SKM-1 (cell line): ENCODE results near the gene TBX5.
"Not testable (repeated sequence)": the region's sequence is repeated elsewhere in the genome, so short reads cannot be mapped to it uniquely, and the experiment has no call there.

Experiments used
- DNase-seq: peaks from one replicate; lab custom pipeline; 2025; ENCODE audit not compliant: unreplicated experiment; lab: John Stamatoyannopoulos, UW

The TBX5 gene

GRCh38 chr12:114392909-114393308 is 13.0 kb downstream of the TBX5 start:
- no peak for DNase-seq

GRCh38 chr12:114391088-114391487 is 14.9 kb downstream of the TBX5 start:
- DNase-seq, result no peak

DNA sequence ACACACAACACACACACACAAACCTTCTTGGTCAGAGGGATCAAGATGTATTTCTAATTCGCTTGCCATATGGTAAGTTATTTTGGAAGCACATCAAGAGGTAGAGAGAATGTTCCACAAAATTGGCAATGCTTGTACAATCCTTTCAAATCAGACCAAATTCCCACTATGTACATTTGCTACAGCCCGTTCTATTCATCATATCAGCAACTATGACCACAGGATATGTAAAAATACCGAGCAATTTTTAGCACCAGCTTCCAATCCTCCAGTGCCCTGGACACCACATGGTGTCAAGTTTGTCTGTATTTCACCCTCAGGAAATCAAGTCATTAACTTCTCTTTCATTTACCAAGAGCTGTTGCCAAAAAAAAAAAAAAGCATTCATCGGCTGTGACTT is 21.2 kb downstream of the TBX5 start:
- no peak for DNase-seq

- DNase-seq, result no peak
Observed at GRCh38 chr12:114381177-114381576, 24.8 kb downstream of the TBX5 start.

GRCh38 chr12:114371733-114372132 is 34.2 kb downstream of the TBX5 start:
- no peak for DNase-seq

GRCh38 chr12:114371250-114371649 is 34.7 kb downstream of the TBX5 start:
- no peak for DNase-seq

- no peak for DNase-seq
Observed at GRCh38 chr12:114368685-114369452, 37.1 kb downstream of the TBX5 start.

- no peak for DNase-seq
Observed at GRCh38 chr12:114361992-114362391, 44.0 kb downstream of the TBX5 start.

DNA sequence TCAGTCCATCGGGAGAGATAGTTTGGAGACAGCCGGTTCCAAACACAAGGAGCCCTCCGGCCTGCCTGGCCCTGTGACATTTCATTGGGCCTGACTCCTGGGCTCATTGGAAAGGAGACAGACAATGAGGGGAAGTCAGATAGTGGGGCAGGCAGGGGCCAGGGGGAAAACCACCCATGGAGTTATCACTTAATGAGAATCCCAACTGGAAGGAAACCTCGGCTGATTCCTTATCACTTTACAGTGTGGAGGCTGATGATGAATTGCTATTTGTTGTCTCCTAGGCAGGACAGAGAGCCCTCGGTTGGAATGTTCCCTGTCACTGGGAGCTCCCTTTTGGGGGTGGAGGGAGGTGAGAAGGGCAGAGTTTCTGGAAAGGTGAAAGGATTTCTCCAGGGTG is 44.4 kb downstream of the TBX5 start:
- no peak for DNase-seq

- no peak for DNase-seq
Observed at GRCh38 chr12:114360485-114360884, 45.5 kb downstream of the TBX5 start.

GRCh38 chr12:114355389-114356088 is 50.4 kb downstream of the TBX5 start:
- no peak for DNase-seq

DNA sequence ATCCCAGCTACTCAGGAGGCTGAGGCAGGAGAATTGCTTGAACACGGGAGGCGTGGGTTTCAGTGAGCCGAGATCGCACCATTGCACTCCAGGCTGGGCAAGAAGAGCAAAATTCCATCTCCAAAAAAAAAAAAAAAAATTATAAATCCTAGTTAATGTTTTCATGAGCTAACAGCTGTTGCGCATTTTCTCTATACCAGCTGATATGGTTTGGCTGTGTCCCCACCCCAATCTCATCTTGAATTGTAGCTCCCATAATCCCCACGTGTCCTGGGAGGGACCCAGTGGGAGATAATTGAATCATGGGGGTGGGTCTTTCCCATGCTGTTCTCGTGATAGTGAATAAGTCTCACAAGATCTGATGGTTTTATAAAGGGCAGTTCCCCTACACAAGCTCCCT is 56.7 kb downstream of the TBX5 start:
- DNase-seq, result not testable (repeated sequence)

- DNase-seq, result no peak
Observed at GRCh38 chr12:114347861-114348260, 58.1 kb downstream of the TBX5 start.

GRCh38 chr12:114344831-114345230 is 61.1 kb downstream of the TBX5 start:
- DNase-seq, result no peak

DNA sequence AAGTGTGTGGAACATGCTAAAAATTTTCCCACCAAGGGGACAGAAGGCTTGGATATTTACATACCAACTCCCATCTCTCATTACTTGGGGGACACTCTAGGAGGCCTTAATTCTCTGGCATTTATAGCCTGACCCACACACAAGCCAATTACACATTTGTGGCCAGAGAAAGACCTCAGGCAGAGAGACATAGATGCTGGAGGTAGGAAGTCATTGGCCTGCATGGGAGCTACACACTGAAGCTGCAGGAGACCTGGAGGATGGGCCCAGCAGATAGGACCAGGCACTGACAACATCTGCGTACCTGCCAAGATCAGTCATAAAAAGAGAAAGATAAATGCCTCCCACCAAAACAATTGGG is 61.7 kb downstream of the TBX5 start:
- no peak for DNase-seq

DNA sequence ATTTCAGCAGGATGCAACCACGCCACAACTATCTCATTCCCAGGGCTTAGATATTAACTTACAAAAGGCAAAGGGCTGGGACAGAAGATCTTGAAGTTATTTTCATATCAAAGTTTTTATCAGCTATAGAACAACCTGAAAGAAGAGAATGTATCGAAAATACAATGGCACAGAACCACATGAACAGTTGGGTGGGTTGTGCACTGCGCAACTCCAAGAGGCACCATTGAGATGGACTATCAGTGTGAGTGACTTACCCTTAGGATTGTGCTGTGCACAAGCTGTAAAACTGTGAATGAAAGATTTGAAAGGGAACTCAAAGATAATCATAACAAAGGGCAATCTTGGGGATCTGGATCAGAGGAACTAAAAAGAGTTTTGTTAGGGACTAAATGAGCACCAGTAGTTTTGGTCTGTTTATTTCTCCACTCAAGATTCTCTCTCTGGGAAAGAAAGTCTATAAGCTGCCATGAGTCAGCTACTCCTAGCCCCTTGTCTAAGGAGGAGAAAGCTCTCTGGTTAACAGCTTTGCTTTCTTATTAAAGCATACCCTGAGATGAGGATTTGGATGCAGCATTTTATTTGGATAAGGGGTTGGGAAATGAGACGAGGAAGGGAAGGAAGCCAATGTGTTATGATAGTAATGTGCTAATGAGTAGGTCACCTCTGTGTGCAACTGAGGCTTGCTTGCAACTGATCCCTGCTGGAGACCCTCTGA is 62.2 kb downstream of the TBX5 start:
- no peak for DNase-seq

- no peak for DNase-seq
Observed at GRCh38 chr12:114342656-114343055, 63.3 kb downstream of the TBX5 start.

DNA sequence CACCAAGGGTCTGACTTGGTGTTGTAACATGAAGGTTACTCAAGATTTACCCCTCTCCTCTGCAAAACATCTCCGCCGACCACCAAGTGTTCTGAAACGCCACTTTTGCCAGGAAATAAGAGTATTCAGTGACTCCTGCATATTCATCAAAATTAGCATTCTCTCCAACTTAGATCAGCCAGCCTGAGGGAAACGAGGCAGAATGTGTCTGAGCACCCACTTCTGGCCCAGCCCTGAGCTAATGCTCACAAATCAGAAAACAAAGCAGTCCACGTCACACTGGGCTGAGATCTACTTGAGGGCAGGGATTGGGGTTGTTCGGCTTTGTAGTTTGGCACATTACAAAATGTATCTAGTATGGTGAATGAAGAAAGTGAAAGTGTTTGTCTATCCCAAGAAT is 64.3 kb downstream of the TBX5 start:
- DNase-seq, result no peak

DNA sequence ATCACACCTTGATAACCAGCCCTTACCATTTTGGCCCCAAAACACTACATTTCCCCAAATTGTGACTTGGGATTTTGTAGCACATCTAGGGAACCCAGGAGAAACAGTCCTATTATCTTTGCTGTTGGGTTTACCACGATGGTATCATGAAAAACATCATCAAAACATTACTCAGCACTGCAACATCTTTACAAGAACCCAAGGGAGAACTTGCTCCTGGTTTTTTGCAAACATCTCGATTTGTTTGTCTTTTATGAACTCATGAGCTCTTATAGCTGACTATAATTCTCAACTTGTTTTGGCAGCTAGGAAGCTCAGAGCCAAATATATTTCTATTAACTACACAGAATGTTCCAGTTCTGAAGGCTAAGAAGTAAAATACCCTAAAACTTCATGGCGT is 65.7 kb downstream of the TBX5 start:
- DNase-seq, result no peak

- no peak for DNase-seq
Observed at GRCh38 chr12:114339626-114340025, 66.3 kb downstream of the TBX5 start.

DNA sequence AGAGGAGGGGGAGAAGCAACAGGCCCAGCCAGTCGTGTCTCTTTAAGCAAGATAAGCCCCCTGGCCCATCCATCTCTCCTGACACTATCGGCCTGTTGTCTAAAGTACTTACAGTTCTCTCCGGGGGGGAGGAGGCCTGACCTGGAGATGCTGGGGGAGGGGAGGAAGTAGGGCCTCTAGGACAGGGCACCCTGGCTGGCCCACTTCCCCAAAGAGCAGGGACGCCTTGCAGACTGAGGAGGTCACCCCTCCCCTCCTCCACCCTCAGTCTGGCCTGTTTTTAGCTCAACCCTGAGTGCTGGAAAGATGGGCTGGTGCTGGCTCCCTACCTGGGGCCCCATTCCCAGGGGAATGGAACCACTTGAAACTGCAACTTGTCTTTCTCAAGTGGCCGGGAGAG is 70.3 kb downstream of the TBX5 start:
- peak; percentile 0 for DNase-seq

- no peak for DNase-seq
Observed at GRCh38 chr12:114334395-114334794, 71.5 kb downstream of the TBX5 start.
